NCI-H526 treated with DMSO at 0.1 percent for 48 hours (cell line): ENCODE results near the gene IPCEF1.

Experiments
- DNase-seq: peaks from one replicate; lab custom pipeline; 2025; lab: John Stamatoyannopoulos, UW

The IPCEF1 gene, protein sequence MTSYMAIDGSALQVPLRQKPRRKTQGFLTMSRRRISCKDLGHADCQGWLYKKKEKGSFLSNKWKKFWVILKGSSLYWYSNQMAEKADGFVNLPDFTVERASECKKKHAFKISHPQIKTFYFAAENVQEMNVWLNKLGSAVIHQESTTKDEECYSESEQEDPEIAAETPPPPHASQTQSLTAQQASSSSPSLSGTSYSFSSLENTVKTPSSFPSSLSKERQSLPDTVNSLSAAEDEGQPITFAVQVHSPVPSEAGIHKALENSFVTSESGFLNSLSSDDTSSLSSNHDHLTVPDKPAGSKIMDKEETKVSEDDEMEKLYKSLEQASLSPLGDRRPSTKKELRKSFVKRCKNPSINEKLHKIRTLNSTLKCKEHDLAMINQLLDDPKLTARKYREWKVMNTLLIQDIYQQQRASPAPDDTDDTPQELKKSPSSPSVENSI

GRCh38 chr6:154356690-154357089, at the start of gene IPCEF1:
Gene IPCEF1, minus strand, starts transcription at chr6:154356803. Its CDS starts 90,856 bp downstream, at chr6:154265947.
- no peak for DNase-seq

DNA sequence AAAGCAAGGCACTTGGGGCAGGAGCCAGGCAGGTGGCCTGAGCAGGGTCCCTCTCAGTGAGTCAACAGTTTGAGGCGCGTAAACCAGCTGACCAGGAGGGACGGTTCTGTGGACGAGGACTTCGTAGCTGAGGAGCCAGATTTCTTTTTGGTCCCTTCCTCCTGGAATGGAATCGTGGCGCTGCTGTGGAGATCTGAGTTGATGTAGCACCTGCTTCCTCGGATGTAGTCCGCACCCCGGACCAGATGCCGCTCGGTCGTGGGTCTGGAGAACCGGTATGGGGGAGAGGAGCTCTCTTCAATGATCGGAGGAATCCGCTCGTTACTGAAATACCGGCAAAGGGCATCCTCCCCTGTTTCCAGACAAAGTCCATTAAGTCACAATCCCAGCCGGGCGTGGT, 49.7 kb upstream of the IPCEF1 start:
- no peak for DNase-seq

DNA sequence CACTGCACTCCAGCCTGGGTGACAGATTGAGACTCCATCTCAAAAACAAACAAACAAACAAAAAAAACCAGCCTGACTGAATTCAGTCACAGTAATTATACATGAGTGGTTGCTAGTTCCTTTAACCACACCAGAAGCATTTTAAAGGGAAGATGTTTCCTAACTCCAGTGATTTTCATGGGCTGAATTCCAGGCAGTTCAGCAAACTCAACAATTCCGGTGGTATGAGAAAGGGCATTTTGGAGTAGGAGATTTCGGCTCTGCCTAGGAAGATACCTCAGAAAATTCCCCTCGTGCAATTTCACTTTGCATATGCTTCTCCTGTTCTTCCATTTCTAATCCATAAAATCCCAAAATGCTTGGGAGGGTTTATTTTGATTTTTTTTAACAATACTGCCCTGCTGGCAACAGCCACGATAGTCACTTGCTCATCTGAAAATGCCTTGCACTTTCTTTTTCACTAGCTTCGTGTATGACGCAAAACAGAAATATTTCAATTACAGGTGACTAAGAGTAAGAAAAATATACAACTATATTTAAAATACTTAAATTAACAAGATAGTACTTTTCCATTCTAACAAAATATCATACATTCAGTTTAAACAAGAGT, 48.3 kb upstream of the IPCEF1 start:
- DNase-seq, result no peak

DNA sequence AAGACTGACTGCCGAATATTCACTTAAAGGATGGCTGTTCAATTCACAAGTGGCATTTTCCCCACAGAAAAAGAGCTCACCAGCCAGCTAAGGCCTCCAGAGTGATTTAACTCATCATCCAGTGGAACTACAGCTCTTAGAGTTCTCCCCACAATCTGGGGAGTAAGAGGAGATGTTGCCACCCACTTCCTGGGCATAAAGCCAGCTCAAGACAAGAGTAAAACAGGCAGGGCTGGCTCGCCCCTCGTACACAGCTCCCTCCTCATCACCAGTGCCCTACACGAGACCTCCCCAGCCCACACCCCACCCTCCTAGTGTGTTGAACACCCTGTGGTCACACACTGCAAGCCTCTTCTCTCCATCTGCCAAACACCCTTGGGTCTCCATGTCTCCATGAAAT, 47.2 kb upstream of the IPCEF1 start:
- no peak for DNase-seq

- peak; percentile 52 for DNase-seq
Measured at GRCh38 chr6:154402081-154402780, 45.6 kb upstream of the IPCEF1 start.

GRCh38 chr6:154399097-154399496, 42.5 kb upstream of the IPCEF1 start:
- DNase-seq, result no peak

- no peak for DNase-seq
Measured at GRCh38 chr6:154397491-154398195, 41.0 kb upstream of the IPCEF1 start.

DNA sequence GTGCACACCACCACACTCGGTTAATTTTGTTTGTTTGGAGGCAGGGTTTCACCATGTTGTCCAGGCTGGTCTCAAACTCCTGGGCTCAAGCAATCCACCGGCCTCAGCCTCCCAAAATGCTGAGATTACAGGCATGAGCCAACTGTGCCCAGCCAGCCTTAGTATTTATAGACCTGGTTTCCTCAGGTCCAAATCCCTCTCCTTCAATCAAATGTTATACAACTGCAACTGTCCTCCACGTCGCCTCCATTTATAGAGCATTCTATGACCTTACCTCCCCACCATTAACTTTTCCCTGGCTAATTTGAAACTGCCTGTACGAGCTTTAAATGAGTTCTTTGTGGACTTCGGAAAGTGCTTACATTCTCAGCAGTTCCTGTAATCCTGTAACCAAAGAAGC, 39.3 kb upstream of the IPCEF1 start:
- no peak for DNase-seq

DNA sequence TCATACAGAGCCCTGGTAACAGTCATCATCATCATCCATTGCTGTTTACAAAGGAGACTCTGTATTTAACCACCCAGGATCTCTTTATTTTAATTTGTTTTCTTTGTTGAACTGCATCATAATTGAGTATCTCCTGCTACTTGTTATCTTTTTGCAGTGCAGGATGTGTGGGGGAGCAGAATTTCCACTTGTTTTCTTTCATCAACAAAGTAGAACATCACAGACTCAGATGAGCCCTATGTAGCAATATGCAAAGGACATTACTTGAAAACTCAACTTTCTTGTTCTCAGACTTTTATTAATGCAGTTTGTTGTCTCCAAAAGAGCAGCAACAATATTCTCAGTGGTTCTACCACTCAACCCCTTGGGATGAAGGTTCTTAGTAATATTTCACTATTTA, 38.7 kb upstream of the IPCEF1 start:
- DNase-seq, result no peak

DNA sequence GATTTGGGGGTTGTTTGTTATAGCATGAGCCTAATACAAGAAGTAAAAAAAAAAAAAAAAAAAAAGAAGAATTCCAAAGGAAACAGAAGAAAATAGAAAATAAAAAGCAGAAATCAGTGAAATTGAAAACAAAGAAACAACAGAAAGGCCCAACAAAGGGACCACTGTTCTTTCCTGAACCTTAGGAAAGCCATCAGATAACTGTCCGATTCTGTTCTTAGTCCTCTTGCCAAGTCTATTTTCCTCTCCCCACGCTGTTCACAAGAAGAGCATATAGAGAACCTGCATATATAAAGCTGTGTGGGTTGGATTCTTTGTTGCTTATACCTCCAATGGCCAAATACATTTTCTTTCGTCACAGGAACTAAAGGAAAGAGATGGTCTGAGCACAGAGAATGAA, 38.0 kb upstream of the IPCEF1 start:
- no peak for DNase-seq

- DNase-seq, result no peak
Measured at GRCh38 chr6:154390034-154390433, 33.4 kb upstream of the IPCEF1 start.

DNA sequence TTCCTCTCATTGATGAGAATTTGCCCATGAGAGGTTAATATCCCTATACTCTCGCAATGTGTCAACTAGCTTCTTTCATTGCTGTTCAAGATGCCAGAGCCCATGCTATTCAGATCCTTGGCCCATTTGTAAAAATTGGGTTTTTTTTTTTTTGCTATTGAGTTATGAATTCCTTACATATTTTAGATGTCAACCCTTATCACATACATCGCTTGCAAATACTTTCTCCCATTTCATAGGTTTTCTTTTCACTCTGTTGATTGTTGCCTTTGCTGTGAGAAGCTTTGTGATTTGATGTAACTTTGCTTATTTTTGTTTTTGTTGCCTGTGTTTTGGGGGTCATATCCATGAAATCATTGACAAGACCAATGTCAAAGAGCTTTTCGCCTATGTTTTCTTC, 32.2 kb upstream of the IPCEF1 start:
- DNase-seq, result no peak

- DNase-seq, result no peak
Measured at GRCh38 chr6:154386848-154387717, 30.5 kb upstream of the IPCEF1 start.

GRCh38 chr6:154384191-154384590, 27.6 kb upstream of the IPCEF1 start:
- no peak for DNase-seq

- no peak for DNase-seq
Measured at GRCh38 chr6:154383273-154383672, 26.7 kb upstream of the IPCEF1 start.

GRCh38 chr6:154382740-154383139, 26.1 kb upstream of the IPCEF1 start:
- DNase-seq, result no peak

DNA sequence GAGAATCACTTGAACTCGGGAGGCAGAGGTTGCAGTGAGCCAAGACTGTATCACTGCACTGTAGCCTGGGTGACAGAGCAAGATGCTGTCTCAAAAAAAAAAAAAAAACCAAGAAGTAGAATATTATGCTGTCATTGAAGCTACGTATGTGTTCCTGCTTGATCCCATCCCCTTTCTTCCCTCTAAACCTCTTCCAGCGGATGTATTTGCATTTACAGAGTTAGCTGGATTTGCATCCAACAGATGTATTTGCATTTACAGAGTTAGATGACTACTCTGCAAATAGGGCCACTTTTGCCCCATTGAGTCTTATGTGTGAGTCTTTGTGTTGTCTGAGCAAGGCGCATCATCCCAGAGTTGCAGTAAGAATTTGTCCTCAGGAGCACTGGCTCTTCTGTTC, 24.9 kb upstream of the IPCEF1 start:
- peak; percentile 93 for DNase-seq

GRCh38 chr6:154380741-154381140, 24.1 kb upstream of the IPCEF1 start:
- DNase-seq, result no peak

- no peak for DNase-seq
Measured at GRCh38 chr6:154379585-154379984, 23.0 kb upstream of the IPCEF1 start.

DNA sequence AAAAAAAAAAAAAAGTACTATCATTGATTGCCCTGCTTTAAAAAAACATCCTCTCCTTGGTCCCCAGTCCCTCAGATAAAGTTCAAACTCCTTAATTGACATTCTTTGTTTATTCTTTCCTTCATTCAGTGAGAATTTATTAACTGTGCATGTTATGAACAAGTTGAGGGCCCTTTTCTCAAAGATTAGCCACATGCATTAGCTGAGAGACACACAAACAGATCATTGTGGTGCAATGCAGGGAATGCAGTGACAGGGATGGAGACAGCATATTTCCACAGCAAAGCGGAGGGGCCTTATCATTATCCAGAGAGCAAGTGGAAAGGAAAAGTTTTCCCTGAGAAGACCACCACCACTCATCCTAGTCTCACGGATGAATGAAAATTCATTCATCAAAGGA, 21.9 kb upstream of the IPCEF1 start:
- no peak for DNase-seq

DNA sequence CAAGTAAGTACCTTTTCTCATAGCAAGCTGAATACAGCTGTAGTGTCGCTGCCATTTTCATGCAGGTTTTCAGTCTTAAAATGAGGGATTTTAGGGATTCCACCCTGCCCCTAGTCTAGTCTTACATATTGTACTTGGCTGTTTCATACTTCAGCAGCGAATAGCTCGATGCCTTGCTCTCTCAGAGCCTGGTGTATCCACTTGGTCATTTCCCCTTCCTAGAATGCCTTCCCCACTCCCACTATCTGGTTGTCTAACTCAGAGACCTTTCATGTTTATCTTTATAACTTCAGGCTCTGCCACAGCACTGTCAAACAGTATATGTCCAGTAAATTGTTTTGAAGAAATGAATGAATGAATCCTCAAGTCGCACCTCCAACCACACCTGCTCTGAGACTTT, 21.1 kb upstream of the IPCEF1 start:
- DNase-seq, result no peak
